Right lobe of liver (tissue), 4 donors: Measurements from ENCODE around the gene RFTN2.

ENCODE experiments used
- CTCF ChIP-seq, 4 donors: fragments of 200-600 bp in 3 of 4; fragments of 450-650 bp in 1 of 4; IDR thresholded peaks; one replicate each; pipeline versions ENCODE4 v1.5.1 to v1.8.0; 2016 to 2022; ENCODE audit warnings: antibody characterized with exemption in 4 of 4, mild to moderate bottlenecking in 2 of 4
- POLR2A ChIP-seq: fragments of 450-650 bp; IDR thresholded peaks from one replicate; pipeline ENCODE4 v1.6.1; 2017; ENCODE audit warnings: antibody characterized with exemption, mild to moderate bottlenecking
- donor health status: DM: no; HTN: no; CAD: no.
- donor health status: DM: no; HTN: no; CAD: no.
- donor health status: DM: no; HTN: yes; CAD: no.

- TF ChIP-seq CTCF (IDR thresholded peaks at IDR 0.05) (no peak), POLR2A (no peak)
Measured at GRCh38 chr2:197597166-197597565, 78.2 kb downstream of the RFTN2 start.
